ENCODE measurements around the gene RNF19B.

RNF19B gene

DNA sequence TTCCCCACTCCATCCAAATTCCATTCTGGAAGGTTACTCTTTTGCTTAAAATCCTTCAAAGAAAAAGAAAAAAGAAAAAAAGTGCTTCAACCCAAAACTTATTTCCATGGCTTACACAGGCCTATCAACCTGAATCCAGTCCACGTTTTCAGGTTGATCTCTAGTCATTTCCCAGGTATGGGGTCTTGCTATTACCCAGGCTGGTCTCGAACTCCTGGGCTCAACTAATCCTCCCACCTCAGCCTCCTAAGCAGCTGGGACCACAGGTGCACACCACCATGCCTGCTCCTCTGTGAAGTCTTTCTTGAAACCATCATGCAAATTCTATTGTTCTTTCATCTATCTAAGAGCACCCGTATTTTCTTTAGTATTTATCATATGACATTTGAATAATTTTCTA lies 7.6 kb downstream of the RNF19B start:
- no peak for TF ChIP-seq CEBPB (IDR thresholded peaks at IDR 0.05)
- TF ChIP-seq TEAD4 (IDR thresholded peaks at IDR 0.05), result no peak
- TF ChIP-seq FOXM1 (IDR thresholded peaks at IDR 0.05; ENCODE audit: borderline replicate concordance, low read depth), result no peak
- TF ChIP-seq ZBTB7A (IDR thresholded peaks at IDR 0.05; ENCODE audit: low read depth), result no peak
- TF ChIP-seq EP300 (IDR thresholded peaks at IDR 0.05; ENCODE audit: borderline replicate concordance), result no peak
- TF ChIP-seq, protein P1, sequence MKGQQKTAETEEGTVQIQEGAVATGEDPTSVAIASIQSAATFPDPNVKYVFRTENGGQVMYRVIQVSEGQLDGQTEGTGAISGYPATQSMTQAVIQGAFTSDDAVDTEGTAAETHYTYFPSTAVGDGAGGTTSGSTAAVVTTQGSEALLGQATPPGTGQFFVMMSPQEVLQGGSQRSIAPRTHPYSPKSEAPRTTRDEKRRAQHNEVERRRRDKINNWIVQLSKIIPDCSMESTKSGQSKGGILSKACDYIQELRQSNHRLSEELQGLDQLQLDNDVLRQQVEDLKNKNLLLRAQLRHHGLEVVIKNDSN (IDR thresholded peaks at IDR 0.05), result no peak
- no peak for TF ChIP-seq NFIC (IDR thresholded peaks at IDR 0.05)
- TF ChIP-seq RAD21 (IDR thresholded peaks at IDR 0.05; ENCODE audit: low read depth), result no peak
- TF ChIP-seq YY1 (IDR thresholded peaks at IDR 0.05; ENCODE audit: low read depth), result no peak
- no peak for TF ChIP-seq TCF12 (IDR thresholded peaks at IDR 0.05; ENCODE audit: low read depth)
- TF ChIP-seq CREB1 (IDR thresholded peaks at IDR 0.05; ENCODE audit: low read depth), result no peak
- no peak for TF ChIP-seq TAF1 (IDR thresholded peaks at IDR 0.05; ENCODE audit: low read depth)
- TF ChIP-seq, protein P2, sequence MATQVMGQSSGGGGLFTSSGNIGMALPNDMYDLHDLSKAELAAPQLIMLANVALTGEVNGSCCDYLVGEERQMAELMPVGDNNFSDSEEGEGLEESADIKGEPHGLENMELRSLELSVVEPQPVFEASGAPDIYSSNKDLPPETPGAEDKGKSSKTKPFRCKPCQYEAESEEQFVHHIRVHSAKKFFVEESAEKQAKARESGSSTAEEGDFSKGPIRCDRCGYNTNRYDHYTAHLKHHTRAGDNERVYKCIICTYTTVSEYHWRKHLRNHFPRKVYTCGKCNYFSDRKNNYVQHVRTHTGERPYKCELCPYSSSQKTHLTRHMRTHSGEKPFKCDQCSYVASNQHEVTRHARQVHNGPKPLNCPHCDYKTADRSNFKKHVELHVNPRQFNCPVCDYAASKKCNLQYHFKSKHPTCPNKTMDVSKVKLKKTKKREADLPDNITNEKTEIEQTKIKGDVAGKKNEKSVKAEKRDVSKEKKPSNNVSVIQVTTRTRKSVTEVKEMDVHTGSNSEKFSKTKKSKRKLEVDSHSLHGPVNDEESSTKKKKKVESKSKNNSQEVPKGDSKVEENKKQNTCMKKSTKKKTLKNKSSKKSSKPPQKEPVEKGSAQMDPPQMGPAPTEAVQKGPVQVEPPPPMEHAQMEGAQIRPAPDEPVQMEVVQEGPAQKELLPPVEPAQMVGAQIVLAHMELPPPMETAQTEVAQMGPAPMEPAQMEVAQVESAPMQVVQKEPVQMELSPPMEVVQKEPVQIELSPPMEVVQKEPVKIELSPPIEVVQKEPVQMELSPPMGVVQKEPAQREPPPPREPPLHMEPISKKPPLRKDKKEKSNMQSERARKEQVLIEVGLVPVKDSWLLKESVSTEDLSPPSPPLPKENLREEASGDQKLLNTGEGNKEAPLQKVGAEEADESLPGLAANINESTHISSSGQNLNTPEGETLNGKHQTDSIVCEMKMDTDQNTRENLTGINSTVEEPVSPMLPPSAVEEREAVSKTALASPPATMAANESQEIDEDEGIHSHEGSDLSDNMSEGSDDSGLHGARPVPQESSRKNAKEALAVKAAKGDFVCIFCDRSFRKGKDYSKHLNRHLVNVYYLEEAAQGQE (IDR thresholded peaks at IDR 0.05; ENCODE audit: low read depth), result no peak
- TF ChIP-seq, protein P3, sequence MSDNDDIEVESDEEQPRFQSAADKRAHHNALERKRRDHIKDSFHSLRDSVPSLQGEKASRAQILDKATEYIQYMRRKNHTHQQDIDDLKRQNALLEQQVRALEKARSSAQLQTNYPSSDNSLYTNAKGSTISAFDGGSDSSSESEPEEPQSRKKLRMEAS (IDR thresholded peaks at IDR 0.05), result no peak
- no peak for TF ChIP-seq EGR1 (IDR thresholded peaks at IDR 0.05)

DNA sequence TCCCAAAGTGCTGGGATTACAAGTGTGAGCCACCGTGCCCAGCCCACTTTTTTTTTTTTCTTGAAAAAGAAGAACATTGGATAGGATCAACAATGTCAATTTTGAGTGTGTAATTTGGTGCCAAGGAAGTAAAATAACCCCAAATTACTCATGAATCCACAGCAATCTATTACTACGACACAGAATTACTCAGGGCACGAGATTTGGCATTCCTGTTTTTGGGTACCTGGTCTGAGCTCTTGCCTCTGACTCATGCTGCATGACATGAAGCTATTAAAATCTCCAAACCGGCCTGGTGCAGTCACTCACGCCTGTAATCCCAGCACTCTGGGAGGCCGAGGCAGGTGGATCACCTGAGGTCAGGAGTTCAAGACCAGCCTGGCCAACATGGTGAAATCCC lies 10.4 kb downstream of the RNF19B start:
- no peak for TF ChIP-seq TAF1 (IDR thresholded peaks at IDR 0.05; ENCODE audit: low read depth)
- TF ChIP-seq CEBPB (IDR thresholded peaks at IDR 0.05), result no peak
- no peak for TF ChIP-seq RAD21 (IDR thresholded peaks at IDR 0.05; ENCODE audit: low read depth)
- no peak for TF ChIP-seq FOXM1 (IDR thresholded peaks at IDR 0.05; ENCODE audit: borderline replicate concordance, low read depth)
- TF ChIP-seq YY1 (IDR thresholded peaks at IDR 0.05; ENCODE audit: low read depth), result no peak
- TF ChIP-seq, protein P1 (IDR thresholded peaks at IDR 0.05), result no peak
- no peak for TF ChIP-seq NFIC (IDR thresholded peaks at IDR 0.05)
- no peak for TF ChIP-seq EP300 (IDR thresholded peaks at IDR 0.05; ENCODE audit: borderline replicate concordance)
- TF ChIP-seq, protein P2 (IDR thresholded peaks at IDR 0.05; ENCODE audit: low read depth), result no peak
- TF ChIP-seq CREB1 (IDR thresholded peaks at IDR 0.05; ENCODE audit: low read depth), result no peak
- TF ChIP-seq EGR1 (IDR thresholded peaks at IDR 0.05), result no peak
- TF ChIP-seq, protein P3 (IDR thresholded peaks at IDR 0.05), result no peak

DNA sequence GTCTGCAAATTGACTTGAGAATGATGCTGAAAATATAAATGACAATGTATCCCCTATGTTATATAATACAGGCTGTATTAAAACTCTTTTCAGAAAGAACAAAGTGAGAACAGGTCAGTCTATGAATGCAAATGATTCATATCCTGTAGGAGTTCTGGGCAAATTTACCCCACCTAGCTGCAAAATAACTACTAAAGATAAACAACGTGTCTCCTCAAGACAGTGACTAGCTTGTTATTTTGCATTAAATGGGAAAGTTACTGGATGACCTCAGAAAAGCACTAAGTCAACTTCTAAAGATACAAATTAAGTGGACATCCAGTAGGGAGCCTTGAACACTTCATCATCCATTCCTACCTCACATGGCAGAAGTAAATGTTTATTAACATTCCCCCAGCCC lies 11.1 kb downstream of the RNF19B start:
- TF ChIP-seq YY1 (IDR thresholded peaks at IDR 0.05; ENCODE audit: low read depth) (no peak), CEBPB (IDR thresholded peaks at IDR 0.05) (no peak), TEAD4 (IDR thresholded peaks at IDR 0.05) (no peak), TCF12 (IDR thresholded peaks at IDR 0.05; ENCODE audit: low read depth) (no peak)

DNA sequence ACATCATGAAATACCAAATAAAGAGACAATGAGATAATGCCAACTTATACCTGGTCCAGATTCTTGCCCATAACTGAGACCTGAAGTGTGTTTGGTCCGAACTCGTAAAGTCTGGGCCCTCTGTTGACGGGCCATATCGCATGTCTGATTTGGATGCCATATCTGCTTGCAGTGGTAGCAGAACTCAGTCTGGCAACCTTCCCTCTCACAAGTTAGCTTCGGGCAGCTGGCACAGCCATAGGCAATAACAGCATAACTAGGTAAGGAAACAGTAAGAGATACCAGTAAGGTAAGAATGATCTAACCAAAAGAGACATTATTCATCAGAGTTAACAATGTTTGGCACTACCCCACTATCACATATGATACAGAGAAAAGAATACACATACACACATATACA lies 15.1 kb downstream of the RNF19B start:
- TF ChIP-seq TAF1 (IDR thresholded peaks at IDR 0.05; ENCODE audit: low read depth), result no peak
- no peak for TF ChIP-seq FOXM1 (IDR thresholded peaks at IDR 0.05; ENCODE audit: borderline replicate concordance, low read depth)
- no peak for TF ChIP-seq CEBPB (IDR thresholded peaks at IDR 0.05)
- TF ChIP-seq TCF12 (IDR thresholded peaks at IDR 0.05; ENCODE audit: low read depth), result no peak
- no peak for TF ChIP-seq ZBTB7A (IDR thresholded peaks at IDR 0.05; ENCODE audit: low read depth)
- no peak for TF ChIP-seq NFIC (IDR thresholded peaks at IDR 0.05)

DNA sequence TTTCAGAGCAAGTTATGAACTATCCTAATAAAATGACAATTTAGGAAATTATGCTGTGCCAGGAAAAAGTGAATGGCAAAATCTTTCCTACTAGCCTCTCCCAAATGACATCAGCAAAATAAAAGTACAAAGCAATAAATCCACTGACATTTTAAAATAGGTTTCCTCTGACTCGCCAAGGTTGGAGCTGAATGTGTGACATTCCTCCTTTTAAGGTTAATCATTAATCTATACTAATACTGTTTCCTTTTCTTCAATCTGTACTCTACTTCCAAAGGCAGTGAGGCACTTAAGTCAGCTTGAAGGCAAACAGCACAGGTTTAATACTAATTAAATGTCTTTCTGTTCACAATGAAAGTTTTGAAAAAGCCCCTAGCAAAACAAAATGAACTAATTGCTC lies 15.7 kb downstream of the RNF19B start:
- TF ChIP-seq FOXM1 (IDR thresholded peaks at IDR 0.05; ENCODE audit: borderline replicate concordance, low read depth), result no peak
- no peak for TF ChIP-seq RAD21 (IDR thresholded peaks at IDR 0.05; ENCODE audit: low read depth)
- no peak for TF ChIP-seq EGR1 (IDR thresholded peaks at IDR 0.05)
- TF ChIP-seq CEBPB (IDR thresholded peaks at IDR 0.05), result no peak
- TF ChIP-seq, protein P3 (IDR thresholded peaks at IDR 0.05), result no peak
- no peak for TF ChIP-seq NFIC (IDR thresholded peaks at IDR 0.05)
- TF ChIP-seq CREB1 (IDR thresholded peaks at IDR 0.05; ENCODE audit: low read depth), result no peak

DNA sequence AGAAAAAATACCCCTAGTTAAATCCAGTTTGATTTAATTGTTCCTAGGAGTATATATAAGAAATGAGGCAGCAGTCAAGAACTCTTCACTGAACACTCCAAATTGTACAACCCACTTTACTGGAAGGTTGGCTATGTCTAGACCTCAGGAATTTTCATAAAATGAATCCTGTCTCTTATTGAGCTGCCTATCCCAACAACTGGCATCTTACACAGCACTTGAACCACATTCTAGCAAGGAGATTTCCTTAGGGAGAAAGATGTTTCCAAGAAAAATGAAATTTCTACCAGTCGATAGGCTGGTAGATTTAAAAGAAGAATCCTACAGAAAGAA lies 16.3 kb downstream of the RNF19B start:
- TF ChIP-seq EGR1 (IDR thresholded peaks at IDR 0.05) (no peak), NFIC (IDR thresholded peaks at IDR 0.05) (no peak), CEBPB (IDR thresholded peaks at IDR 0.05) (no peak), FOXM1 (IDR thresholded peaks at IDR 0.05; ENCODE audit: borderline replicate concordance, low read depth) (no peak), EP300 (IDR thresholded peaks at IDR 0.05; ENCODE audit: borderline replicate concordance) (no peak), YY1 (IDR thresholded peaks at IDR 0.05; ENCODE audit: low read depth) (no peak)
- TF ChIP-seq, protein P2 (IDR thresholded peaks at IDR 0.05; ENCODE audit: low read depth), result no peak
